HUDEP-2 (cell line): ENCODE data around the gene PCDH9.

Experiments
- DNase-seq, 76 experiments: peaks; one replicate each; lab custom pipeline; 2025; ENCODE audit not compliant: unreplicated experiment in 76 of 76; lab: John Stamatoyannopoulos, UW

Gene PCDH9

GRCh38 chr13:67229481-67230403 lies at the start of gene PCDH9:
TSS of gene PCDH9 (minus strand) at chr13:67230336. CDS start at chr13:67228440, 1,896 bp downstream.
- DNase-seq, result peak in 1 of 76 experiments; percentile 3

GRCh38 chr13:67278235-67278634 lies 48.1 kb upstream of the PCDH9 start:
- no peak for DNase-seq

GRCh38 chr13:67277581-67277980 lies 47.4 kb upstream of the PCDH9 start:
- DNase-seq, result no peak

GRCh38 chr13:67275351-67275960 lies 45.3 kb upstream of the PCDH9 start:
- no peak for DNase-seq

GRCh38 chr13:67273001-67273400 lies 42.9 kb upstream of the PCDH9 start:
- DNase-seq, result no peak

- DNase-seq, result no peak
Measured at GRCh38 chr13:67267136-67267535, 37.0 kb upstream of the PCDH9 start.

- DNase-seq, result no peak
Measured at GRCh38 chr13:67259208-67259607, 29.1 kb upstream of the PCDH9 start.

- no peak for DNase-seq
Measured at GRCh38 chr13:67258482-67258881, 28.3 kb upstream of the PCDH9 start.

GRCh38 chr13:67238861-67239260 lies 8.7 kb upstream of the PCDH9 start:
- DNase-seq, result no peak

GRCh38 chr13:67238277-67238859 lies 8.2 kb upstream of the PCDH9 start:
- DNase-seq, result peak in 15 of 76 experiments; percentile 2 to 34 (median 10)

- DNase-seq, result no peak
Measured at GRCh38 chr13:67235265-67235664, 5.1 kb upstream of the PCDH9 start.

GRCh38 chr13:67232384-67232783 lies 2.2 kb upstream of the PCDH9 start:
- DNase-seq, result no peak

- DNase-seq, result no peak
Measured at GRCh38 chr13:67231289-67232000, 1.3 kb upstream of the PCDH9 start.

GRCh38 chr13:67230404-67231288 lies 510 bp upstream of the PCDH9 start:
- peak in 75 of 76 experiments; percentile 27 to 95 (median 85) for DNase-seq

GRCh38 chr13:67228916-67229315 lies 1.2 kb downstream of the PCDH9 start:
- no peak for DNase-seq

- no peak for DNase-seq
Measured at GRCh38 chr13:67228031-67228430, 2.1 kb downstream of the PCDH9 start.

GRCh38 chr13:67227131-67227983 lies 2.8 kb downstream of the PCDH9 start:
- DNase-seq, result no peak

- DNase-seq, result no peak
Measured at GRCh38 chr13:67226696-67227095, 3.4 kb downstream of the PCDH9 start.
